NCI-H460 (cell line): Measurements from ENCODE around the gene LAPTM4A. TPM values are rescaled to one million over a fixed set of nuclear protein-coding genes. Genes with fewer than 3 reads are reported as not detected.
"Not testable (repeated sequence)": the region's sequence is repeated elsewhere in the genome, so short reads cannot be mapped to it uniquely, and the experiment has no call there.

Experiments used
- DNase-seq: peaks from one replicate; pipeline ENCODE4 v3.0.0-alpha.2; 2016; ENCODE audit warnings: low read depth; ENCODE audit errors: extremely low read depth
- polyA plus RNA-seq: library from polyadenylated mRNA; depleted of rRNA; stranded (reverse); fragments of >200 nt; gene quantifications from 2 replicates; pipeline ENCODE4 v1.2.3, GENCODE V29; 2014; cell fraction: nucleus; rRNA removed
- total RNA-seq: library from RNA; depleted of rRNA; stranded (reverse); fragments of >200 nt; shearing (Covaris generic); gene quantifications from 2 replicates; pipeline ENCODE4 v1.2.3, GENCODE V29; 2014; rRNA removed

LAPTM4A gene
- total RNA-seq = 64.7 and 71.1 TPM in 2 replicates
- 30.6 and 37.7 TPM in 2 replicates for polyA plus RNA-seq

- peak; percentile 100 for DNase-seq
These were observed at the start of gene LAPTM4A for GRCh38 chr2:20051532-20052228. Gene LAPTM4A (minus strand): TSS chr2:20051628. CDS start chr2:20051520, 108 bp downstream.

- DNase-seq = no peak
These were observed 49.3 kb upstream of the LAPTM4A start for GRCh38 chr2:20100711-20101110.

GRCh38 chr2:20099780-20100179 is 48.4 kb upstream of the LAPTM4A start:
- DNase-seq = no peak

GRCh38 chr2:20097889-20098714 is 46.7 kb upstream of the LAPTM4A start:
- DNase-seq = peak; percentile 81

GRCh38 chr2:20095469-20095868 is 44.0 kb upstream of the LAPTM4A start:
- no peak for DNase-seq

- DNase-seq = no peak
These were observed 43.5 kb upstream of the LAPTM4A start for GRCh38 chr2:20094955-20095354.

GRCh38 chr2:20094142-20094755 is 42.8 kb upstream of the LAPTM4A start:
- DNase-seq = no peak

GRCh38 chr2:20093263-20094141 is 42.1 kb upstream of the LAPTM4A start:
- DNase-seq = peak; percentile 44

- DNase-seq = no peak
These were observed 41.4 kb upstream of the LAPTM4A start for GRCh38 chr2:20092901-20093235.

- no peak for DNase-seq
These were observed 40.9 kb upstream of the LAPTM4A start for GRCh38 chr2:20092226-20092900.

GRCh38 chr2:20091305-20091991 is 40.0 kb upstream of the LAPTM4A start:
- no peak for DNase-seq

GRCh38 chr2:20089715-20090464 is 38.5 kb upstream of the LAPTM4A start:
- no peak for DNase-seq

- DNase-seq = not testable (repeated sequence)
These were observed 34.5 kb upstream of the LAPTM4A start for GRCh38 chr2:20085909-20086308.

- not testable (repeated sequence) for DNase-seq
These were observed 31.4 kb upstream of the LAPTM4A start for GRCh38 chr2:20082812-20083211.

- no peak for DNase-seq
These were observed 30.4 kb upstream of the LAPTM4A start for GRCh38 chr2:20081841-20082240.

GRCh38 chr2:20080839-20081415 is 29.5 kb upstream of the LAPTM4A start:
- no peak for DNase-seq

- DNase-seq = no peak
These were observed 29.0 kb upstream of the LAPTM4A start for GRCh38 chr2:20080428-20080827.

GRCh38 chr2:20079546-20080115 is 28.2 kb upstream of the LAPTM4A start:
- DNase-seq = no peak
